Duodenal mucosa (tissue), 2 donors: ENCODE data around the gene GEMIN2.

Experiments
- H3K27ac ChIP-seq: one replicate; pipeline ENCODE4 v1.7.0; 2013; ENCODE audit warnings: low read depth, low read length
- H3K27me3 ChIP-seq, 2 donors: one replicate each; pipeline ENCODE4 v1.7.0; 2013; ENCODE audit warnings: low read length in 2 of 2, control low read depth in 1 of 2; ENCODE audit not compliant: insufficient read depth in 2 of 2, control insufficient read depth in 1 of 2
- H3K36me3 ChIP-seq, 2 donors: one replicate each; pipeline ENCODE4 v1.7.0; 2013; ENCODE audit warnings: low read length in 2 of 2, control low read depth in 1 of 2; ENCODE audit not compliant: insufficient read depth in 2 of 2, control insufficient read depth in 1 of 2
- H3K4me1 ChIP-seq, 2 donors: one replicate each; pipeline ENCODE4 v1.7.0; 2013; ENCODE audit warnings: low read length in 2 of 2, control low read depth in 1 of 2; ENCODE audit not compliant: insufficient read depth in 2 of 2, control insufficient read depth in 1 of 2
- H3K4me3 ChIP-seq, 2 donors: one replicate each; pipeline ENCODE4 v1.7.0; 2013; ENCODE audit warnings: low read length in 2 of 2, low read depth in 1 of 2
- H3K9ac ChIP-seq, 2 donors: one replicate each; pipeline ENCODE4 v1.7.0; 2013; ENCODE audit warnings: low read length in 2 of 2, low read depth in 1 of 2
- H3K9me3 ChIP-seq, 2 donors: one replicate each; pipeline ENCODE4 v1.7.0; 2013; ENCODE audit warnings: low read length in 2 of 2, control low read depth in 1 of 2; ENCODE audit not compliant: control insufficient read depth in 1 of 2

Gene GEMIN2

DNA sequence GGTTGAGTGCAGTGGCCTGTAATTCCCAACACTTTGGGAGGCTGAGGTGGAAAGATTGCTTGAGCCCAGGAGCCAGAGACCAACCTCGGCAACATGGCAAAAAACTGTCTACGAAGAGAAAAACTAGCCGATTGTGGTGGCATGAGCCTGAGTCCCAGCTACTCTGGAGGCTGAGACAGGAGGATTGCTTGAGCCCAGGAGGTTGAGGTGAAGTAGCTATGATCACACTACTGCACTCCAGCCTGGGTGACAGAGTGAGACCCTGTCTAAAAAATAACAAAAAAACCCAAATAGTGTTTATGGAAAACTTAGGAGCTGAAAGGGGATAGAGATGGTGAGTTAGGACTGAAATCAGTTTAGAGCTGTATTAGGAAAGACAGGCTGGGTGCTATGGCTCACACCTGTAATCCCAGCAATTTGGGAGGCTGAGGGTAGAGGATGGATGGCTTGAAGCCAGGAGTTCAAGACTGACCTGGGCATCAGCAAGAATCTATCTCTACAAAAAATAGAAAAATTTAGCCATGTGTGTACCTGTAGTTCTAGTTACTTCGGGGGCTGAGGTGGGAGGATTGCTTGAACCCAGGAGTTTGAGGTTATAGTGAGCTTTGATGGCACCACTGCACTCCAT lies 70.6 kb downstream of the GEMIN2 start:
- Histone ChIP-seq H3K4me3 (no peak overlapping the region), H3K27ac (no peak overlapping the region), H3K4me1 (no peaks in the 10 kb centered on the region), H3K9ac (no peak overlapping the region), H3K9me3 (no peaks in the 10 kb centered on the region), H3K36me3 (peaks cover 23 to 50% of the 10 kb centered on the region in 2 donors), H3K27me3 (no peaks in the 10 kb centered on the region)

DNA sequence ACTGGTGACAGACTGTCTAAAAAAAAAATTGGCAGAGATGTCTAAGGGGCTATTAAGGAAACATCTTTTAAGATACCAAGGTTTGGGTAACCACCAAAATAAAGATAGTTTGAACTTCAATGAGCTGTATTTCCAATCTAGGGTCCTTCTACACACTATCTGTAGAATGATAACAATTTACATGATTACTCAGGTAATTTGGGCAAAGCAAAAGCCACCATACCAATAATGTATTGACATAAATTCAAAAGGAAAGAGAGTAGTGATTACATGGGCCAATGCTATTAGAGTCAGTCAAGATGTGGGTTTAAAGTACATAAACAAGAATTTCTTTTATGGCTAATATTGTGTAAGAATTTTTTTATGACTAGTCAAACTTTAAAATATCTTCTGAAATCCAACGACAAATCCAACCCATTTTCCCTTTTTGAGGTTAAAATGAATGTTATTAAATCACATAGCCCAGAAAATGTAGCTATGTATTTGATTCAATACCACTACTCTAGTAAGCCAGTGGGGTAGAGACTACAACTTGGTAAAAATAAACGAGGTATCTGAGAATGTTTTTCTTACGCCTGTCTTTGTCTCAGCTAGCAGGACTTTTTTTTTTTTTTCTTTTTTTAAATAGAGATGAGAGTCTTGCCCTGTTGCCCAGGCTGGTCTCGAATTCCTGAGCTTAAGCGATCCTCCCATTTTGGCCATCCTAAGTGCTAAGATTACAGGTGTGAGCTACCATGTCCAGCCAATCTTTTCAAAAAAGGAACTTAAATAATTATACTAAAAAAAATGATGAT lies 71.3 kb downstream of the GEMIN2 start:
- no peak overlapping the region for H3K4me3 ChIP-seq
- H3K27me3 ChIP-seq, result no peaks in the 10 kb centered on the region
- H3K9ac ChIP-seq, result no peak overlapping the region
- H3K4me1 ChIP-seq, result no peaks in the 10 kb centered on the region
- no peak overlapping the region for H3K27ac ChIP-seq
- H3K36me3 ChIP-seq, result peaks cover 22 to 43% of the 10 kb centered on the region in 2 donors
- no peaks in the 10 kb centered on the region for H3K9me3 ChIP-seq
